Measurements from ENCODE around the gene SLC52A1. TPM values are rescaled to one million over a fixed set of nuclear protein-coding genes. Genes with fewer than 3 reads are reported as not detected.

SLC52A1 gene
- total and polyA plus RNA-seq, 10 of the 15 experiments (the other 5 are each of a cell fraction or from before 2014, with no cell fraction given), result 0.04 to 0.11 TPM; not detected in 8

- Histone ChIP-seq H3K9me3 (replicated peaks; ENCODE audit: control insufficient read depth, insufficient read depth, low read length) (no peaks in the 10 kb centered on the region), H3K4me3 (no peak overlapping the region), H3K27me3 (replicated peaks in 1 of 2; ENCODE audit: control insufficient read depth in 2 of 2, insufficient read depth in 2 of 2, low read length in 1 of 2) (no peaks in the 10 kb centered on the region), H2AFZ (ENCODE audit: control insufficient read depth, low read depth, low read length) (no peak overlapping the region), H4K20me1 (ENCODE audit: control insufficient read depth, insufficient read depth) (no peaks in the 10 kb centered on the region), H3K36me3 (ENCODE audit: control insufficient read depth in 2 of 2, insufficient read depth in 2 of 2, low read length in 1 of 2) (no peaks in the 10 kb centered on the region), H3K27ac (ENCODE audit: control insufficient read depth, insufficient read depth) (no peak overlapping the region), H3K4me2 (ENCODE audit: control insufficient read depth, insufficient read depth) (no peak overlapping the region), H3K9ac (ENCODE audit: control insufficient read depth, insufficient read depth, low read length) (no peak overlapping the region), H3K79me2 (ENCODE audit: control insufficient read depth, insufficient read depth, low read length) (no peaks in the 10 kb centered on the region), H3K4me1 (ENCODE audit: control insufficient read depth, insufficient read depth, low read length) (peaks cover 11% of the 10 kb centered on the region)
- FAIRE-seq (no peak), ATAC-seq (no peak), DNase-seq (ENCODE audit: low read depth, low spot score) (no peak)
- ChIA-PET POLR2A (interaction anchor here (1.0 kb wide), 1 partner anchor 108 kb away, joined by 3 read pairs; the partner anchor contains the start of gene SLC25A11), RAD21 (ENCODE audit: unreplicated experiment) (no interaction called here), CTCF (interaction anchor here (0.7 to 1.5 kb wide), 3 partner anchors 14 to 190 kb away, joined by 3 to 4 read pairs (median 4); no protein-coding TSS in a partner anchor), SMC1A (ENCODE audit: uncharacterized antibody, unreplicated experiment) (interaction anchor here (1.2 kb wide), 1 partner anchor 19 kb away, joined by 4 read pairs; no protein-coding TSS in a partner anchor)
- TF ChIP-seq BCL11A (IDR thresholded peaks at IDR 0.05; ENCODE audit: low read depth, low read length), result no peak
- TF ChIP-seq GABPA (IDR thresholded peaks at IDR 0.05; ENCODE audit: low read depth), result no peak
- TF ChIP-seq POU2F2 (IDR thresholded peaks at IDR 0.05; ENCODE audit: borderline replicate concordance, low read depth, low read length), result no peak
- no peak for TF ChIP-seq BHLHE40 (IDR thresholded peaks at IDR 0.05; ENCODE audit: borderline replicate concordance in 1 of 2, low read depth in 2 of 2, low read length in 1 of 2)
- TF ChIP-seq BMI1 (IDR thresholded peaks at IDR 0.05; ENCODE audit: borderline replicate concordance), result no peak
- no peak for TF ChIP-seq POLR2AphosphoS5 (IDR thresholded peaks at IDR 0.05; ENCODE audit: low read length)
- no peak for TF ChIP-seq RAD21 (IDR thresholded peaks at IDR 0.05; ENCODE audit: insufficient read depth, low read depth, low read length)
- no peak for TF ChIP-seq MEF2B (IDR thresholded peaks at IDR 0.05; ENCODE audit: partially characterized antibody, poor library complexity, severe bottlenecking)
- no peak for TF ChIP-seq RUNX3 (IDR thresholded peaks at IDR 0.05; ENCODE audit: low read length)
- TF ChIP-seq HCFC1 (IDR thresholded peaks at IDR 0.05; ENCODE audit: low read length), result no peak
- TF ChIP-seq SMAD5 (IDR thresholded peaks at IDR 0.05; ENCODE audit: low read depth), result no peak
- TF ChIP-seq SMC3 (IDR thresholded peaks at IDR 0.05; ENCODE audit: borderline replicate concordance, low read length), result no peak
- no peak for TF ChIP-seq ZBTB11 (CRISPR knock-in tag; IDR thresholded peaks at IDR 0.05)
- TF ChIP-seq BCL3 (IDR thresholded peaks at IDR 0.05; ENCODE audit: borderline replicate concordance, insufficient read depth, low read depth, low read length, poor library complexity, severe bottlenecking), result no peak
- no peak for TF ChIP-seq HDGF (IDR thresholded peaks at IDR 0.05)
- TF ChIP-seq REST (IDR thresholded peaks at IDR 0.05; ENCODE audit: low read depth, low read length), result no peak
- WGBS (ENCODE audit: insufficient coverage, insufficient replicate concordance, low lambda C conversion rate, missing lambda C conversion rate), result 71% methylated on average over 2 of the region's 2 CpGs
- intact Hi-C loops (cut with micrococcal nuclease; ENCODE audit: unreplicated experiment), result no loop called here
- BruUV-seq (replicated peaks), result no TSS peak
- in situ Hi-C loops (cut with MboI), result no loop called here
Measured at GRCh38 chr17:5047446-5047845, 12.2 kb upstream of the SLC52A1 start.
